Esophagus (tissue), 2 donors: ENCODE results near the gene TNFSF8. TPM values are rescaled to one million over a fixed set of nuclear protein-coding genes. Genes with fewer than 3 reads are reported as not detected.

ENCODE experiments used
- H3K27ac ChIP-seq, 2 donors: one replicate each; pipeline ENCODE4 v1.5.1; 2013; ENCODE audit warnings: low read depth in 2 of 2, mild to moderate bottlenecking in 2 of 2, inconsistent platforms in 1 of 2, low read length in 1 of 2, moderate library complexity in 1 of 2
- H3K27me3 ChIP-seq, 2 donors: one replicate each; pipeline ENCODE4 v1.6.1; 2013; ENCODE audit warnings: low read length in 2 of 2, control low read depth in 1 of 2, mild to moderate bottlenecking in 1 of 2; ENCODE audit not compliant: insufficient read depth in 2 of 2, control insufficient read depth in 1 of 2
- H3K36me3 ChIP-seq, 2 donors: one replicate each; pipeline ENCODE4 v1.6.1; 2013; ENCODE audit warnings: low read length in 1 of 2; ENCODE audit not compliant: control insufficient read depth in 2 of 2, insufficient read depth in 2 of 2
- H3K4me1 ChIP-seq, 2 donors: one replicate each; pipeline ENCODE4 v1.6.1; 2013; ENCODE audit warnings: low read length in 1 of 2; ENCODE audit not compliant: control insufficient read depth in 2 of 2, insufficient read depth in 2 of 2
- H3K4me3 ChIP-seq, 2 donors: one replicate each; pipeline ENCODE4 v1.5.1; 2013; ENCODE audit warnings: low read length in 2 of 2, mild to moderate bottlenecking in 2 of 2, low read depth in 1 of 2, moderate library complexity in 1 of 2
- H3K9me3 ChIP-seq, 2 donors: one replicate each; pipeline ENCODE4 v1.6.1; 2013; ENCODE audit warnings: mild to moderate bottlenecking in 2 of 2, low read depth in 1 of 2, low read length in 1 of 2, moderate library complexity in 1 of 2; ENCODE audit not compliant: control insufficient read depth in 2 of 2, insufficient read depth in 1 of 2
- WGBS, 2 donors: extraction: QIAGEN DNeasy Blood & Tissue Kit; methylation state at CpG; one replicate each; pipeline ENCODE4 v1.1.7; 2013; 5-methylcytosine and 5-hydroxymethylcytosine counted together
- polyA plus RNA-seq, 2 donors: library from polyadenylated mRNA; stranded (reverse); fragments of 200-250 nt; gene quantifications; one replicate each; pipeline ENCODE4 v1.2.3, GENCODE V29; 2013
- donor health status: healthy with polysubstance abuse.
- donor health status: Bipolar disorder and iron deficiency.

Gene TNFSF8
- polyA plus RNA-seq, 2 donors = 0.18 to 0.47 TPM

GRCh38 chr9:114900942-114901802 is 29.2 kb downstream of the TNFSF8 start:
- no peaks in the 10 kb centered on the region for H3K36me3 ChIP-seq
- no peaks in the 10 kb centered on the region for H3K27me3 ChIP-seq
- WGBS, 2 donors = 58 to 65% methylated on average over 1 of the region's 1 CpG
- H3K27ac ChIP-seq = no peak overlapping the region
- no peaks in the 10 kb centered on the region for H3K4me1 ChIP-seq
- H3K9me3 ChIP-seq = no peaks in the 10 kb centered on the region
- no peak overlapping the region for H3K4me3 ChIP-seq

GRCh38 chr9:114899995-114900394 is 30.4 kb downstream of the TNFSF8 start:
- Histone ChIP-seq H3K27me3 (no peaks in the 10 kb centered on the region), H3K4me3 (no peak overlapping the region), H3K27ac (no peak overlapping the region), H3K9me3 (no peaks in the 10 kb centered on the region), H3K36me3 (no peaks in the 10 kb centered on the region), H3K4me1 (no peaks in the 10 kb centered on the region)

GRCh38 chr9:114899461-114899860 is 30.9 kb downstream of the TNFSF8 start:
- Histone ChIP-seq H3K4me1 (no peaks in the 10 kb centered on the region), H3K9me3 (no peaks in the 10 kb centered on the region), H3K27ac (no peak overlapping the region), H3K27me3 (no peaks in the 10 kb centered on the region), H3K36me3 (no peaks in the 10 kb centered on the region), H3K4me3 (no peak overlapping the region)
- WGBS, 2 donors = 68 to 75% methylated on average over 2 of the region's 2 CpGs

- no peaks in the 10 kb centered on the region for H3K27me3 ChIP-seq
- no peaks in the 10 kb centered on the region for H3K4me1 ChIP-seq
- H3K9me3 ChIP-seq = no peaks in the 10 kb centered on the region
- WGBS, 2 donors = 66 to 68% methylated on average over 9 of the region's 9 CpGs
- H3K36me3 ChIP-seq = no peaks in the 10 kb centered on the region
- no peak overlapping the region for H3K27ac ChIP-seq
- no peak overlapping the region for H3K4me3 ChIP-seq
These were observed 31.6 kb downstream of the TNFSF8 start for GRCh38 chr9:114898741-114899140.

GRCh38 chr9:114897196-114897595 is 33.2 kb downstream of the TNFSF8 start:
- no peaks in the 10 kb centered on the region for H3K27me3 ChIP-seq
- 80 to 87% methylated on average over 3 of the region's 3 CpGs for WGBS, 2 donors
- H3K27ac ChIP-seq = no peak overlapping the region
- H3K9me3 ChIP-seq = no peaks in the 10 kb centered on the region
- H3K36me3 ChIP-seq = no peaks in the 10 kb centered on the region
- no peak overlapping the region for H3K4me3 ChIP-seq
- no peaks in the 10 kb centered on the region for H3K4me1 ChIP-seq

- H3K27ac ChIP-seq = no peak overlapping the region
- H3K27me3 ChIP-seq = no peaks in the 10 kb centered on the region
- H3K4me1 ChIP-seq = no peaks in the 10 kb centered on the region
- H3K4me3 ChIP-seq = no peak overlapping the region
- no peaks in the 10 kb centered on the region for H3K36me3 ChIP-seq
- H3K9me3 ChIP-seq = no peaks in the 10 kb centered on the region
These were observed 34.0 kb downstream of the TNFSF8 start for GRCh38 chr9:114896344-114896743.

GRCh38 chr9:114895521-114895991 is 34.8 kb downstream of the TNFSF8 start:
- no peak overlapping the region for H3K4me3 ChIP-seq
- no peak overlapping the region for H3K27ac ChIP-seq
- no peaks in the 10 kb centered on the region for H3K4me1 ChIP-seq
- no peaks in the 10 kb centered on the region for H3K9me3 ChIP-seq
- no peaks in the 10 kb centered on the region for H3K27me3 ChIP-seq
- H3K36me3 ChIP-seq = no peaks in the 10 kb centered on the region

GRCh38 chr9:114894609-114895433 is 35.6 kb downstream of the TNFSF8 start:
- Histone ChIP-seq H3K9me3 (no peaks in the 10 kb centered on the region), H3K27ac (no peak overlapping the region), H3K27me3 (no peaks in the 10 kb centered on the region), H3K4me3 (no peak overlapping the region), H3K4me1 (peaks cover 0 to 2% of the 10 kb centered on the region in 2 donors), H3K36me3 (no peaks in the 10 kb centered on the region)
- 48 to 58% methylated on average over 7 of the region's 7 CpGs for WGBS, 2 donors

GRCh38 chr9:114894206-114894605 is 36.2 kb downstream of the TNFSF8 start:
- no peaks in the 10 kb centered on the region for H3K36me3 ChIP-seq
- H3K27me3 ChIP-seq = no peaks in the 10 kb centered on the region
- H3K9me3 ChIP-seq = no peaks in the 10 kb centered on the region
- 74 to 77% methylated on average over 3 of the region's 3 CpGs for WGBS, 2 donors
- H3K4me1 ChIP-seq = peaks cover 0 to 6% of the 10 kb centered on the region in 2 donors
- H3K27ac ChIP-seq = no peak overlapping the region
- H3K4me3 ChIP-seq = no peak overlapping the region
